IMR-90 (cell line): ENCODE results near the gene PGLYRP2. TPM values are rescaled to one million over a fixed set of nuclear protein-coding genes. Genes with fewer than 3 reads are reported as not detected.

ENCODE experiments used
- ATAC-seq: fragments of 200-7000 bp; cut with Tn5 transposase; 2 replicates; pipeline ENCODE4 v1.9.1; 2020; ENCODE audit warnings: low read depth, mild to moderate bottlenecking, moderate library complexity
- BruUV-seq: library from RNA; stranded (reverse); fragments of 400-500 nt; replicated peaks from 2 replicates; lab custom pipeline; 2021; lab: Mats Ljungman, UMichigan
- CTCF ChIA-PET: fragments of 300-600 bp; formaldehyde crosslinking; extraction: SDS; loops from one replicate; lab custom pipeline; 2021; ENCODE audit warnings: antibody characterized with exemption; lab: Yijun Ruan, JAX
- POLR2A ChIA-PET: fragments of 300-600 bp; sonication (Branson Sonifier 250); formaldehyde crosslinking; loops from one replicate; lab custom pipeline; 2022; ENCODE audit warnings: antibody characterized with exemption; ENCODE audit not compliant: unreplicated experiment; lab: Charles Lee
- DNase-seq: peaks from one replicate; pipeline ENCODE4 v3.0.0; 2013
- H2AFZ ChIP-seq: replicated peaks from 2 replicates; pipeline ENCODE3; 2013; ENCODE audit warnings: low read length, mild to moderate bottlenecking; ENCODE audit not compliant: poor library complexity
- H2AK5ac ChIP-seq: 2 replicates; pipeline ENCODE4 v1.6.1; 2013; ENCODE audit warnings: low read depth, low read length, inconsistent platforms
- H2AK9ac ChIP-seq: replicated peaks from 2 replicates; pipeline ENCODE3; 2013; ENCODE audit warnings: mild to moderate bottlenecking, low read depth, low read length, moderate library complexity; ENCODE audit not compliant: poor library complexity
- H2BK120ac ChIP-seq: 2 replicates; pipeline ENCODE4 v1.6.1; 2013; ENCODE audit warnings: low read depth, low read length, inconsistent platforms
- H2BK15ac ChIP-seq: 3 replicates; pipeline ENCODE4 v1.6.1; 2013; ENCODE audit warnings: low read depth, low read length, inconsistent platforms
- H2BK20ac ChIP-seq: 2 replicates; pipeline ENCODE4 v1.6.1; 2013; ENCODE audit warnings: low read depth, mild to moderate bottlenecking, inconsistent platforms, low read length, moderate library complexity
- H2BK5ac ChIP-seq: 2 replicates; pipeline ENCODE4 v1.6.1; 2013; ENCODE audit warnings: mild to moderate bottlenecking, low read depth, low read length, inconsistent platforms; ENCODE audit not compliant: poor library complexity, severe bottlenecking
- H3K14ac ChIP-seq: replicated peaks from 2 replicates; pipeline ENCODE4 v1.6.1; 2013; ENCODE audit warnings: low read depth, low read length, inconsistent platforms
- H3K18ac ChIP-seq: 2 replicates; pipeline ENCODE4 v1.6.1; 2013; ENCODE audit warnings: low read depth, low read length, control low read depth
- H3K23ac ChIP-seq: 2 replicates; pipeline ENCODE4 v1.6.1; 2013; ENCODE audit warnings: low read depth, low read length, inconsistent platforms
- H3K27ac ChIP-seq: 2 replicates; pipeline ENCODE4 v1.5.1; 2013; ENCODE audit warnings: mild to moderate bottlenecking, control low read depth, low read length; ENCODE audit not compliant: insufficient read depth
- H3K27me3 ChIP-seq: 2 replicates; pipeline ENCODE4 v1.6.1; 2013; ENCODE audit warnings: low read length; ENCODE audit not compliant: control insufficient read depth, insufficient read depth
- H3K36me3 ChIP-seq: 2 replicates; pipeline ENCODE4 v1.6.1; 2013; ENCODE audit warnings: low read length, mixed read lengths; ENCODE audit not compliant: control insufficient read depth, insufficient read depth
- H3K4ac ChIP-seq: 2 replicates; pipeline ENCODE4 v1.6.1; 2013; ENCODE audit warnings: low read depth, low read length, inconsistent platforms
- H3K4me1 ChIP-seq: 2 replicates; pipeline ENCODE4 v1.6.1; 2013; ENCODE audit warnings: low read length, mixed read lengths; ENCODE audit not compliant: control insufficient read depth, insufficient read depth
- H3K4me2 ChIP-seq: 2 replicates; pipeline ENCODE4 v1.6.1; 2013; ENCODE audit warnings: low read depth, mild to moderate bottlenecking, control low read depth, low read length, moderate library complexity
- H3K4me3 ChIP-seq: 2 replicates; pipeline ENCODE4 v1.5.1; 2013; ENCODE audit warnings: low read depth, mild to moderate bottlenecking, control low read depth, low read length, moderate library complexity; ENCODE audit not compliant: insufficient read depth
- H3K56ac ChIP-seq: 2 replicates; pipeline ENCODE4 v1.6.1; 2013; ENCODE audit warnings: low read length, inconsistent platforms; ENCODE audit not compliant: insufficient read depth; ENCODE audit errors: extremely low read depth
- H3K79me1 ChIP-seq, 2 experiments: 2 replicates each; pipeline ENCODE4 v1.6.1; 2013; ENCODE audit warnings: low read length in 2 of 2, inconsistent platforms in 1 of 2, low read depth in 1 of 2
- H3K9ac ChIP-seq: 2 replicates; pipeline ENCODE4 v1.6.1; 2013; ENCODE audit warnings: low read depth, low read length, control low read depth
- H3K9me1 ChIP-seq: 2 replicates; pipeline ENCODE4 v1.6.1; 2013; ENCODE audit warnings: low read length, inconsistent platforms; ENCODE audit not compliant: insufficient read depth
- H3K9me3 ChIP-seq: 2 replicates; pipeline ENCODE4 v1.6.1; 2013; ENCODE audit warnings: low read length; ENCODE audit not compliant: control insufficient read depth, insufficient read depth
- H4K20me1 ChIP-seq: 2 replicates; pipeline ENCODE4 v1.6.1; 2013; ENCODE audit warnings: low read length, inconsistent platforms; ENCODE audit not compliant: insufficient read depth
- H4K5ac ChIP-seq: 2 replicates; pipeline ENCODE4 v1.6.1; 2013; ENCODE audit warnings: mild to moderate bottlenecking, low read depth, low read length, control low read depth
- H4K8ac ChIP-seq, 2 experiments: 2 replicates each; pipeline ENCODE4 v1.6.1; 2013; ENCODE audit warnings: low read depth in 2 of 2, low read length in 2 of 2, control low read depth in 1 of 2, inconsistent platforms in 1 of 2
- H4K91ac ChIP-seq: 2 replicates; pipeline ENCODE4 v1.6.1; 2013; ENCODE audit warnings: low read depth, low read length, inconsistent platforms; ENCODE audit not compliant: insufficient read depth
- BHLHE40 ChIP-seq: fragments of 150-350 bp; IDR thresholded peaks from 2 replicates; pipeline ENCODE4 v1.6.1; 2016; ENCODE audit warnings: mild to moderate bottlenecking, low read depth, low read length
- CHD1 ChIP-seq: IDR thresholded peaks from 2 replicates; pipeline ENCODE4 v1.6.1; 2012; ENCODE audit warnings: low read depth, low read length, improper control_type of control experiment
- CTCF ChIP-seq: conservative IDR thresholded peaks from 2 replicates; pipeline ENCODE4 v1.5.1; 2012; ENCODE audit warnings: mild to moderate bottlenecking, low read depth, low read length, improper control_type of control experiment
- ELK1 ChIP-seq: fragments of 150-350 bp; IDR thresholded peaks from 2 replicates; pipeline ENCODE4 v1.6.1; 2016; ENCODE audit warnings: low read depth, mild to moderate bottlenecking, low read length, moderate library complexity, borderline replicate concordance
- FOS ChIP-seq: fragments of 150-350 bp; IDR thresholded peaks from 2 replicates; pipeline ENCODE4 v1.6.1; 2016; ENCODE audit warnings: low read depth, low read length
- MAZ ChIP-seq: IDR thresholded peaks from 2 replicates; pipeline ENCODE4 v1.6.1; 2012; ENCODE audit warnings: low read depth, mild to moderate bottlenecking, low read length, improper control_type of control experiment, moderate library complexity, borderline replicate concordance
- MXI1 ChIP-seq: IDR thresholded peaks from 2 replicates; pipeline ENCODE4 v1.6.1; 2012; ENCODE audit warnings: low read depth, mild to moderate bottlenecking, low read length, moderate library complexity, borderline replicate concordance
- NFE2L2 ChIP-seq: fragments of 150-350 bp; IDR thresholded peaks from 2 replicates; pipeline ENCODE4 v1.6.1; 2016; ENCODE audit warnings: low read depth, mild to moderate bottlenecking, low read length
- POLR2A ChIP-seq: IDR thresholded peaks from 2 replicates; pipeline ENCODE4 v1.6.1; 2012; ENCODE audit warnings: mild to moderate bottlenecking, low read depth, low read length
- RCOR1 ChIP-seq: IDR thresholded peaks from 2 replicates; pipeline ENCODE4 v1.6.1; 2012; ENCODE audit warnings: mild to moderate bottlenecking, low read length, improper control_type of control experiment; ENCODE audit not compliant: insufficient replicate concordance
- RFX5 ChIP-seq: IDR thresholded peaks from 2 replicates; pipeline ENCODE4 v1.8.0; 2012; ENCODE audit warnings: low read depth, mild to moderate bottlenecking, low read length, moderate library complexity
- SMC3 ChIP-seq: fragments of 150-350 bp; IDR thresholded peaks from 2 replicates; pipeline ENCODE4 v1.6.1; 2016; ENCODE audit warnings: low read depth, mild to moderate bottlenecking, antibody characterized with exemption, low read length, moderate library complexity
- WGBS, 2 experiments: methylation state at CpG; one replicate each; pipeline versions ENCODE4 v1.1.5 to v1.1.7; 2013; ENCODE audit warnings: missing lambda C conversion rate in 2 of 2; ENCODE audit not compliant: insufficient read length in 1 of 2; ENCODE audit errors: extremely low coverage in 2 of 2; 5-methylcytosine and 5-hydroxymethylcytosine counted together
- dilution Hi-C: fragments of 300-500 bp; cut with HindIII; formaldehyde crosslinking; loops from one replicate; pipeline ENCODE4 v1.14.3; 2018; ENCODE audit warnings: low sequenced_read_pairs; ENCODE audit not compliant: unreplicated experiment
- in situ Hi-C: fragments of 300-500 bp; cut with MboI; formaldehyde crosslinking; loops from 3 replicates; pipeline ENCODE4 v1.14.3; 2019; ENCODE audit warnings: low sequenced_read_pairs, inconsistent platforms, mixed read lengths
- intact Hi-C: fragments of 100-400 bp; cut with micrococcal nuclease; formaldehyde crosslinking; loops from 2 replicates; pipeline ENCODE4 v1.10.0; 2022
- polyA plus RNA-seq, 3 experiments: library from polyadenylated mRNA; depleted of rRNA; stranded (reverse); fragments of >200 nt; gene quantifications; 2 replicates each; pipeline ENCODE4 v1.2.3, GENCODE V29; 2012; ENCODE audit warnings: low replicate concordance in 1 of 3
- total RNA-seq: library from RNA; depleted of rRNA; stranded (reverse); fragments of >200 nt; gene quantifications from 2 replicates; pipeline ENCODE4 v1.2.3, GENCODE V29; 2012
- TF ChIP-seq, protein P1 (sequence below): fragments of 150-350 bp; IDR thresholded peaks from 2 replicates; pipeline ENCODE4 v1.6.1; 2017; ENCODE audit warnings: mild to moderate bottlenecking, antibody characterized with exemption, low read length, low read depth

PGLYRP2 gene
- total and polyA plus RNA-seq, 2 of the 4 experiments (the other 2 are of a cell fraction), result not detected

GRCh38 chr19:15419413-15420025, 59.8 kb downstream of the PGLYRP2 start:
- Histone ChIP-seq H3K9me1 (peaks cover 13% of the 10 kb centered on the region), H2AFZ (peak overlapping the region; percentile 76), H2BK5ac (peak overlapping the region; percentile 40), H4K20me1 (peaks cover 56% of the 10 kb centered on the region), H3K9ac (peak overlapping the region; percentile 45; the same call in 1 of the 2 replicates), H3K18ac (peak overlapping the region; percentile 20; the same call in 1 of the 2 replicates), H3K27me3 (no peaks in the 10 kb centered on the region), H2AK9ac (peak overlapping the region; percentile 1), H3K23ac (peak overlapping the region; percentile 39; the same call in 1 of the 2 replicates), H3K4me3 (peak overlapping the region; percentile 51), H3K79me1 (peaks cover 0 to 40% of the 10 kb centered on the region in 2 experiments; a peak in 2 of 4 replicates), H3K4me2 (peak overlapping the region; percentile 88), H3K56ac (no peak overlapping the region), H2BK20ac (no peak overlapping the region), H4K8ac (peak overlapping the region; percentile 32 to 85), H2AK5ac (0 out of 2 replicates have a peak overlapping the region, but pooled peaks have one; percentile 14), H2BK120ac (no peak overlapping the region), H4K5ac (peak overlapping the region; percentile 24; the same call in 1 of the 2 replicates), H3K36me3 (peaks cover 26% of the 10 kb centered on the region), H3K9me3 (peaks cover 5% of the 10 kb centered on the region; the same call in 1 of the 2 replicates), H3K14ac (peak overlapping the region; percentile 35), H4K91ac (0 out of 2 replicates have a peak overlapping the region, but pooled peaks have one; percentile 4), H3K27ac (no peak overlapping the region), H2BK15ac (0 out of 3 replicates have a peak overlapping the region, but pooled peaks have one; percentile 3), H3K4me1 (peaks cover 12% of the 10 kb centered on the region), H3K4ac (peak overlapping the region; percentile 16; the same call in 1 of the 2 replicates)
- ChIA-PET CTCF (interaction anchor here (0.6 to 1.7 kb wide), 8 partner anchors 8 to 136 kb away, joined by 3 to 7 read pairs (median 3); no protein-coding TSS in a partner anchor), POLR2A (interaction anchor here (0.7 to 1.3 kb wide), 3 partner anchors 14 to 39 kb away, joined by 3 to 4 read pairs (median 4); no protein-coding TSS in a partner anchor)
- in situ Hi-C loops (loop anchor here (25.0 kb wide), 1 partner anchor 768 kb away; the partner anchor contains the start of genes AP1M1 and FAM32A), intact Hi-C loops (loop anchor here (1.0 to 10.0 kb wide), 3 partner anchors 41 to 245 kb away; partner anchors contain the start of gene AKAP8), dilution Hi-C loops (no loop called here)
- no TSS peak for BruUV-seq
- DNase-seq (no peak), ATAC-seq (no peak)
- WGBS, 2 experiments, result 11% methylated on average over 3 of the region's 16 CpGs; no CpG with 5 or more reads in 1 of the 2 experiments
- TF ChIP-seq, protein P1, sequence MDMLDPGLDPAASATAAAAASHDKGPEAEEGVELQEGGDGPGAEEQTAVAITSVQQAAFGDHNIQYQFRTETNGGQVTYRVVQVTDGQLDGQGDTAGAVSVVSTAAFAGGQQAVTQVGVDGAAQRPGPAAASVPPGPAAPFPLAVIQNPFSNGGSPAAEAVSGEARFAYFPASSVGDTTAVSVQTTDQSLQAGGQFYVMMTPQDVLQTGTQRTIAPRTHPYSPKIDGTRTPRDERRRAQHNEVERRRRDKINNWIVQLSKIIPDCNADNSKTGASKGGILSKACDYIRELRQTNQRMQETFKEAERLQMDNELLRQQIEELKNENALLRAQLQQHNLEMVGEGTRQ, result no peak
- TF ChIP-seq CTCF (no peak), FOS (no peak), MXI1 (no peak), POLR2A (no peak), CHD1 (no peak), NFE2L2 (no peak), RCOR1 (no peak), BHLHE40 (no peak), MAZ (no peak), ELK1 (no peak), SMC3 (no peak), RFX5 (no peak)
